ENCODE results near the gene SSUH2.

The SSUH2 gene

GRCh38 chr3:8573342-8573926 is 71.2 kb downstream of the SSUH2 start:
- Mint-ChIP-seq H3K9me3 (no peaks in the 10 kb centered on the region), H3K27me3 (peaks cover 1% of the 10 kb centered on the region), H3K4me3 (no peak overlapping the region), H3K4me1 (peaks cover 10% of the 10 kb centered on the region), H3K36me3 (no peaks in the 10 kb centered on the region), H3K27ac (no peak overlapping the region)

GRCh38 chr3:8571256-8571655 is 73.3 kb downstream of the SSUH2 start:
- Mint-ChIP-seq H3K27me3 (peaks cover 1% of the 10 kb centered on the region), H3K36me3 (no peaks in the 10 kb centered on the region), H3K27ac (no peak overlapping the region), H3K9me3 (no peaks in the 10 kb centered on the region), H3K4me1 (peaks cover 10% of the 10 kb centered on the region), H3K4me3 (no peak overlapping the region)

Data from activated naive CD4-positive, alpha-beta T cell treated with anti-CD3 and anti-CD28 coated beads, Interleukin-2, amount 50 U/mL, for 24 hours (primary cell).